ENCODE measurements around the gene RGPD8.
A peak's percentile ranks its signal among the peaks of the same experiment; 100 is the strongest.
"Not testable (repeated sequence)": the region's sequence is repeated elsewhere in the genome, so short reads cannot be mapped to it uniquely, and the experiment has no call there.

Gene RGPD8

GRCh38 chr2:112433480-112433879 lies at the start of gene RGPD8:
Gene RGPD8 (minus strand): TSS chr2:112433645. CDS start chr2:112433453, 192 bp downstream.
- peak; percentile 52 for DNase-seq (ENCODE audit: low read depth)

GRCh38 chr2:112483042-112483473 lies 49.6 kb upstream of the RGPD8 start:
- no peak for DNase-seq (ENCODE audit: low read depth)

- no peak for DNase-seq (ENCODE audit: low read depth)
Observed at GRCh38 chr2:112482309-112483041, 49.0 kb upstream of the RGPD8 start.

GRCh38 chr2:112481528-112482233 lies 48.2 kb upstream of the RGPD8 start, which contains the start of gene TTL:
Gene TTL (plus strand): TSS chr2:112482156. CDS start chr2:112482345, 189 bp downstream.
- DNase-seq (ENCODE audit: low read depth) = no peak

- DNase-seq (ENCODE audit: low read depth) = peak; percentile 68
Observed at GRCh38 chr2:112481050-112481527, 47.6 kb upstream of the RGPD8 start.

- no peak for DNase-seq (ENCODE audit: low read depth)
Observed at GRCh38 chr2:112480530-112481049, 47.1 kb upstream of the RGPD8 start.

- no peak for DNase-seq (ENCODE audit: low read depth)
Observed at GRCh38 chr2:112476434-112476833, 43.0 kb upstream of the RGPD8 start.

- no peak for DNase-seq (ENCODE audit: low read depth)
Observed at GRCh38 chr2:112474844-112475486, 41.5 kb upstream of the RGPD8 start.

GRCh38 chr2:112472547-112473263 lies 39.3 kb upstream of the RGPD8 start:
- DNase-seq (ENCODE audit: low read depth) = no peak

- DNase-seq (ENCODE audit: low read depth) = no peak
Observed at GRCh38 chr2:112465382-112465781, 31.9 kb upstream of the RGPD8 start.

- DNase-seq (ENCODE audit: low read depth) = no peak
Observed at GRCh38 chr2:112463256-112463655, 29.8 kb upstream of the RGPD8 start.

GRCh38 chr2:112462178-112462577 lies 28.7 kb upstream of the RGPD8 start:
- no peak for DNase-seq (ENCODE audit: low read depth)

GRCh38 chr2:112459372-112459771 lies 25.9 kb upstream of the RGPD8 start:
- no peak for DNase-seq (ENCODE audit: low read depth)

- DNase-seq (ENCODE audit: low read depth) = no peak
Observed at GRCh38 chr2:112454586-112454985, 21.1 kb upstream of the RGPD8 start.

- no peak for DNase-seq (ENCODE audit: low read depth)
Observed at GRCh38 chr2:112451317-112451716, 17.9 kb upstream of the RGPD8 start.

GRCh38 chr2:112449854-112450253 lies 16.4 kb upstream of the RGPD8 start:
- no peak for DNase-seq (ENCODE audit: low read depth)

GRCh38 chr2:112444256-112444655 lies 10.8 kb upstream of the RGPD8 start:
- not testable (repeated sequence) for DNase-seq (ENCODE audit: low read depth)

GRCh38 chr2:112438603-112439261 lies 5.3 kb upstream of the RGPD8 start:
- DNase-seq (ENCODE audit: low read depth) = not testable (repeated sequence)

- DNase-seq (ENCODE audit: low read depth) = not testable (repeated sequence)
Observed at GRCh38 chr2:112437405-112437831, 4.0 kb upstream of the RGPD8 start.

- not testable (repeated sequence) for DNase-seq (ENCODE audit: low read depth)
Observed at GRCh38 chr2:112436993-112437392, 3.5 kb upstream of the RGPD8 start.
